Gastroesophageal sphincter (tissue), 4 donors: ENCODE results near the gene MYOM3. TPM values are rescaled to one million over a fixed set of nuclear protein-coding genes. Genes with fewer than 3 reads are reported as not detected.
A peak's percentile ranks its signal among the peaks of the same experiment; 100 is the strongest.

Experiments
- ATAC-seq: fragments of 150-250 bp; one replicate; pipeline ENCODE4 v1.9.1; 2016; ENCODE audit warnings: mild to moderate bottlenecking, moderate library complexity
- H3K27ac ChIP-seq, 4 donors: fragments of 200-600 bp; sonication (generic) in 3 of 4; 1 replicate in 3 of 4; 2 replicates in 1 of 4; pipeline ENCODE4 v1.5.1; 2016 to 2019
- H3K27me3 ChIP-seq: fragments of 200-600 bp; sonication (generic); one replicate; pipeline ENCODE4 v1.5.1; 2019
- H3K36me3 ChIP-seq, 2 donors: fragments of 200-600 bp; sonication (generic); one replicate each; pipeline ENCODE4 v1.5.1; 2019; ENCODE audit warnings: control low read depth in 1 of 2
- H3K4me1 ChIP-seq, 3 donors: fragments of 200-600 bp; sonication (generic); 1 replicate in 2 of 3; 2 replicates in 1 of 3; pipeline ENCODE4 v1.5.1; 2016 to 2019; ENCODE audit warnings: control low read depth in 2 of 3
- H3K4me3 ChIP-seq, 2 donors: fragments of 200-600 bp; sonication (generic); one replicate each; pipeline ENCODE4 v1.5.1; 2019; ENCODE audit warnings: mild to moderate bottlenecking in 1 of 2, moderate library complexity in 1 of 2
- H3K9me3 ChIP-seq, 3 donors: fragments of 200-600 bp; sonication (generic); one replicate each; pipeline ENCODE4 v1.5.1; 2017 to 2019; ENCODE audit warnings: control low read depth in 2 of 3
- EP300 ChIP-seq: sonication (generic); formaldehyde crosslinking; IDR thresholded peaks from one replicate; pipeline ENCODE4 v1.6.1; 2017; ENCODE audit warnings: antibody characterized with exemption, mild to moderate bottlenecking
- POLR2A ChIP-seq, 2 donors: fragments of 450-650 bp; IDR thresholded peaks; one replicate each; pipeline ENCODE4 v1.6.1; 2017; ENCODE audit warnings: antibody characterized with exemption in 2 of 2, mild to moderate bottlenecking in 2 of 2, moderate library complexity in 1 of 2
- POLR2AphosphoS5 ChIP-seq: sonication (generic); formaldehyde crosslinking; IDR thresholded peaks from one replicate; pipeline ENCODE4 v1.6.1; 2017; ENCODE audit warnings: antibody characterized with exemption
- WGBS, 2 donors: methylation state at CpG; one replicate each; pipeline ENCODE4 v1.1.5; 2018; ENCODE audit warnings: low coverage in 1 of 2; 5-methylcytosine and 5-hydroxymethylcytosine counted together
- total RNA-seq, 4 donors: library from RNA; depleted of rRNA; stranded (reverse); fragments of >200 nt; gene quantifications; one replicate each; pipeline ENCODE4 v1.1.0, GENCODE V29; 2016
- TF ChIP-seq, protein P1 (sequence below), 4 experiments: fragments of 200-600 bp in 2 of 4; fragments of 450-650 bp in 2 of 4; sonication (generic) in 1 of 4; IDR thresholded peaks; one replicate each; pipeline ENCODE4 v1.5.1; 2017 to 2019; ENCODE audit warnings: antibody characterized with exemption in 4 of 4, mild to moderate bottlenecking in 2 of 4, moderate library complexity in 2 of 4

The MYOM3 gene
- total RNA-seq, 4 donors from 2014 or later, result 0.31 to 2.4 TPM; not detected in 2

DNA sequence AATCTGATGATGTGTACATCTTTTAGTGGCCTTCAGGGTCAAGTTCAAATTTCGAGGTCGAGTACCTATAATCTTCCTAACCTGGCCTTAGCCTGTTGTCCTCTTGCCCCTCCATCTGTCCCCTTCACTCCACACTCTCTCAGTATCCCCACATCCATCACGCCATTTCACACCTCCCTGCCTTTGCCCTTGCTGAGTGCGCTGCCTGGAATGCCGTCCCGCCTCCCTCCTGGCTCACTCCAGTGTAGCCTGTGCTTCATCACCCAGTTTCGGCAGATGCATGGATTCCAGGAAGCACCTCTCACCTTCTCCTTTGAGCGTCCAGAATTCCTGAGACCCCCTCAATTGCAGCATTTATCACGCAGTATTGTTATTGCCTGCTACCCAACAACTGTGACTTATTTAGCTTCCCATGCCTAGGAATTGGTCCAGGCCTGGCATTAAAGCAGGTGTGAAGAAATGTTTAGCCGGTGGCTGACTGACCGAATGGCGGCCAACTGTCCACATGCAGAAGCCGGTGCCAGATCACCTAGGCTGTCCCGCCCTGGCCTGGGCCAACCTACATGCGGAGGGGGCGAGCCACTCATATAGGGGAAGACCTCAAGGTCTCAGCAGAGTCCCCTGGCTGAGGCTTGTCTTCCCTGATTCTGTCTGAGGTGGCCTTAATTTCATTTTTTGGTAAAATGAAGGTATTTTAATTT lies 34.5 kb downstream of the MYOM3 start:
- H3K4me1 ChIP-seq, result no peaks in the 10 kb centered on the region
- no peak overlapping the region for H3K4me3 ChIP-seq
- no peaks in the 10 kb centered on the region for H3K9me3 ChIP-seq
- no peaks in the 10 kb centered on the region for H3K27me3 ChIP-seq
- H3K27ac ChIP-seq, result peak overlapping the region in 1 of 4 donors; percentile 12
- TF ChIP-seq POLR2AphosphoS5, result no peak
- TF ChIP-seq, protein P1, sequence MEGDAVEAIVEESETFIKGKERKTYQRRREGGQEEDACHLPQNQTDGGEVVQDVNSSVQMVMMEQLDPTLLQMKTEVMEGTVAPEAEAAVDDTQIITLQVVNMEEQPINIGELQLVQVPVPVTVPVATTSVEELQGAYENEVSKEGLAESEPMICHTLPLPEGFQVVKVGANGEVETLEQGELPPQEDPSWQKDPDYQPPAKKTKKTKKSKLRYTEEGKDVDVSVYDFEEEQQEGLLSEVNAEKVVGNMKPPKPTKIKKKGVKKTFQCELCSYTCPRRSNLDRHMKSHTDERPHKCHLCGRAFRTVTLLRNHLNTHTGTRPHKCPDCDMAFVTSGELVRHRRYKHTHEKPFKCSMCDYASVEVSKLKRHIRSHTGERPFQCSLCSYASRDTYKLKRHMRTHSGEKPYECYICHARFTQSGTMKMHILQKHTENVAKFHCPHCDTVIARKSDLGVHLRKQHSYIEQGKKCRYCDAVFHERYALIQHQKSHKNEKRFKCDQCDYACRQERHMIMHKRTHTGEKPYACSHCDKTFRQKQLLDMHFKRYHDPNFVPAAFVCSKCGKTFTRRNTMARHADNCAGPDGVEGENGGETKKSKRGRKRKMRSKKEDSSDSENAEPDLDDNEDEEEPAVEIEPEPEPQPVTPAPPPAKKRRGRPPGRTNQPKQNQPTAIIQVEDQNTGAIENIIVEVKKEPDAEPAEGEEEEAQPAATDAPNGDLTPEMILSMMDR (IDR thresholded peaks at IDR 0.05), result no peak
- H3K36me3 ChIP-seq, result no peaks in the 10 kb centered on the region
- WGBS, 2 donors, result 51 to 70% methylated on average over 6 to 14 of the region's 16 CpGs
- ATAC-seq, result no peak

DNA sequence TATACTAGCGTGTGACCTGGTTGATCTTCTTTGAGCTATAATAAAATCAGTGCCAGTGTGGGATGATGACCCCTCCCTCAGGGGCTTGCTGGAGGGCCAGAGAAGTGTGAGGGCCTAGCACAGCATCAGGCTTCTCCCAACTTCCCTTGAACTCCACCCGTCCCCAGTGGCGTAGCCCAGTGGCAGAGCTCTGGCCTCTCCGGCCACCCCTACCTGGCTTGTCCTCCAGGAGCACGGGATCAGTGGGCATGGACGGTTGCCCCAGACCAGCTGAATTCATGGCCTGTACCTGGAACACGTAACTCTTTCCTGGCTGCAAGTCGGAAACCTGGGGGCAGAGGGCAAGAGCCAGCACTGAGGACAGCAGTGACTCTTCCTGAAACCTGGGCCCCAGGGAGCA lies 36.0 kb downstream of the MYOM3 start:
- no peak for ATAC-seq
- H3K4me1 ChIP-seq, result peaks cover 0 to 4% (median 0%) of the 10 kb centered on the region in 3 donors
- no peak overlapping the region for H3K27ac ChIP-seq
- TF ChIP-seq, protein P1 (IDR thresholded peaks at IDR 0.05), result no peak
- TF ChIP-seq POLR2AphosphoS5 (no peak), POLR2A (IDR thresholded peaks at IDR 0.05) (no peak), EP300 (no peak)
- no peaks in the 10 kb centered on the region for H3K27me3 ChIP-seq
- H3K4me3 ChIP-seq, result no peak overlapping the region
- WGBS, 2 donors, result 93 to 100% methylated on average over 2 to 3 of the region's 8 CpGs
- H3K36me3 ChIP-seq, result no peaks in the 10 kb centered on the region
- H3K9me3 ChIP-seq, result no peaks in the 10 kb centered on the region

DNA sequence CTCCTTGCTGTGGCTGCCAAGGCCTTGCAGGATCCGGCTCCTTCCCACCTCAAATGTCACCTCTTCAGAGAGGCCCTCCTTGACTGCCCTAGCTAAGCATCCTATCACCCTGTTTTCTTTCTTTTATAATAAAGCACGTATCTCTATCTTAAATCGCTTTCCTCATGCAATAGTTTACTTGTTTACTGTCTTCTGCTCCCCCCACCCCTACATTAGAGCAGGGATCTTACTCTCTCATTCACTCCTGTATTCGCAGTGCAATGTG lies 36.4 kb downstream of the MYOM3 start:
- 77 to 88% methylated on average over 4 of the region's 4 CpGs for WGBS, 2 donors
- no peak for ATAC-seq
- H3K27ac ChIP-seq, result no peak overlapping the region
- H3K27me3 ChIP-seq, result no peaks in the 10 kb centered on the region
- H3K4me1 ChIP-seq, result peaks cover 0 to 9% (median 0%) of the 10 kb centered on the region in 3 donors
- H3K4me3 ChIP-seq, result no peak overlapping the region
- H3K36me3 ChIP-seq, result no peaks in the 10 kb centered on the region
- TF ChIP-seq, protein P1 (IDR thresholded peaks at IDR 0.05), result no peak
- TF ChIP-seq POLR2AphosphoS5 (no peak), EP300 (no peak), POLR2A (IDR thresholded peaks at IDR 0.05) (no peak)
- H3K9me3 ChIP-seq, result no peaks in the 10 kb centered on the region

DNA sequence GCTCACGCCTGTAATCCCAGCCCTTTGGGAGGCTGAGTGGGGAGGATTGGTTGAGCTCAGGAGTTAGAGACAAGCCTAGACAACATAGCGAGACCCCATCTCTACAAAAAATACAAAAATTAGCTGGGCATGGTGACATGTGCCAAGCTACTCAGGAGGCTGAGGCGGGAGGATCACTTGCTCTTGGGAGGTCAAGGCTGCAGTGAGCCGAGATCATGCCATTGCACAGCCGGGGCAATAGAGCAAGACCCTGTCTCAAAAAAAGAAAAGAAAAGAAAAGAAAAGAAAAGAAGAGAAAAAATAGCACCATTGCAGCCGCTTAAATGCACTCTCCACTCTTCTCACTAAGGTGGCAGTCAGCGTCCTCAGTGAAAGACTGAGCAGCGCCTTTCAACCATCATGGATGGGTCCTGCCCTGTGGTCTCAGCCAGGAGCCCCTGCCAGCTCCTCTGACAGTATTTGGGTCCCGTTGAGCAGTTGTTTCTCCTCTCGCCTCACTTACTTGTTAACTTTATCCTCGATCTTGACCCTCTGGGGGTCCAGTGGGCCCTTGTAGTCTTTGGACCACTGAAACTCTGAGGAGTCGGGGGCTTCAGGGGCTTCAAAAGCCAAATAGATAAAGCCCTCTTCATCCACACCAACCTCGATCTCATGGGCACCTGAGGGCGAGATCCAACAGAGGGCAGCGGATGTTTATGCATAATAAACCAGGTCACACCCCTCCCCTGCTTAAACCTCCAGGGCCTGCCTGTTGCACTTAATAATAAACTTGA lies 36.9 kb downstream of the MYOM3 start:
- Histone ChIP-seq H3K27ac (no peak overlapping the region), H3K9me3 (no peaks in the 10 kb centered on the region), H3K4me1 (peaks cover 0 to 9% (median 0%) of the 10 kb centered on the region in 3 donors), H3K36me3 (no peaks in the 10 kb centered on the region), H3K27me3 (no peaks in the 10 kb centered on the region), H3K4me3 (no peak overlapping the region)
- TF ChIP-seq, protein P1 (IDR thresholded peaks at IDR 0.05), result no peak
- WGBS, 2 donors, result 78 to 81% methylated on average over 9 to 13 of the region's 15 CpGs
- ATAC-seq, result no peak

DNA sequence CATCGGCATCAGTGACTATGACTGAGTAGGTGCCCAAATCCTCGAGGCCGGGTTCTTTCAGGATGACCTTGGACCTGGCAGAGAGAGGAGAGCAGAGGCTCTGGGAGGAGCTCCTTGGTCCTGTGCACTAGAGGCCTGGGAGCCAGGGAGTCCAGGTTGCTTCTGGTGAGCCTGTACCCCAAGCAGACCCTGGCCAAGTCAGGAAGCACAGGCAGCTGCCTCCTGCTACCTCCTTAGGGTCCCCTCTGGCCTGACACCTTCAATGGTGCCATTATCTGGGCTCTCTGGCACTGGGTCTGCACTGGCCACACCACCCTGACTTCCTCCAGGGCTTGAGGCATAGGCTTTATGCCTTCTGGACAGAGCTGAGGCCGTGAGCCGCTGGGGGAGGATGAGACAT lies 37.7 kb downstream of the MYOM3 start:
- Histone ChIP-seq H3K4me3 (no peak overlapping the region), H3K27ac (no peak overlapping the region), H3K9me3 (no peaks in the 10 kb centered on the region), H3K27me3 (no peaks in the 10 kb centered on the region), H3K4me1 (peaks cover 0 to 9% (median 0%) of the 10 kb centered on the region in 3 donors), H3K36me3 (no peaks in the 10 kb centered on the region)
- WGBS, 2 donors, result 90% methylated on average over 2 of the region's 5 CpGs; no CpG with 5 or more reads in 1 of the 2 donors
- TF ChIP-seq EP300 (no peak), POLR2A (IDR thresholded peaks at IDR 0.05) (no peak), POLR2AphosphoS5 (no peak)
- TF ChIP-seq, protein P1 (IDR thresholded peaks at IDR 0.05), result no peak
- ATAC-seq, result no peak
